NCI-H146 (cell line): ENCODE data around the gene PGBD2.
"Not testable (repeated sequence)": the region's sequence is repeated elsewhere in the genome, so short reads cannot be mapped to it uniquely, and the experiment has no call there.

Experiments used
- DNase-seq: peaks from one replicate; lab custom pipeline; 2025; lab: John Stamatoyannopoulos, UW

Gene PGBD2

DNA sequence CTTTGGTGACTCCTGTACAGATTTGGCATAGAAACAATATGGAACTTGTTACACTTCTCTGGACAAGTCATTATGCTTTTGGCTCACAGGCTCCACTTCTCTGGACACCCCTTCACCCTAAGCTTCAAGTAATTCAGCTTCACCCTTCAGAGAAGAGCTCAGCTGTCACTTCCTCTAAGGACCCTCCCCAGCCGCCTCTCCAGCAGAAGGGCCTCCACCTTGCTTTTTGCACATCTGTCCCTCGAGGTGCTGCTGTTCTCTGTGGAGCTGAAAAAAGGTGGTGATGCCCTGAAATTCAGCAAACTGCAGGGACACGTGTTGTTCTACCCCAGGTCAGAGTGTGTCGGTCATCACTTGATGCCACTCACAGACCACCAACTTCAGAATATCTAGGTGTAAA lies 19.8 kb downstream of the PGBD2 start:
- not testable (repeated sequence) for DNase-seq

DNA sequence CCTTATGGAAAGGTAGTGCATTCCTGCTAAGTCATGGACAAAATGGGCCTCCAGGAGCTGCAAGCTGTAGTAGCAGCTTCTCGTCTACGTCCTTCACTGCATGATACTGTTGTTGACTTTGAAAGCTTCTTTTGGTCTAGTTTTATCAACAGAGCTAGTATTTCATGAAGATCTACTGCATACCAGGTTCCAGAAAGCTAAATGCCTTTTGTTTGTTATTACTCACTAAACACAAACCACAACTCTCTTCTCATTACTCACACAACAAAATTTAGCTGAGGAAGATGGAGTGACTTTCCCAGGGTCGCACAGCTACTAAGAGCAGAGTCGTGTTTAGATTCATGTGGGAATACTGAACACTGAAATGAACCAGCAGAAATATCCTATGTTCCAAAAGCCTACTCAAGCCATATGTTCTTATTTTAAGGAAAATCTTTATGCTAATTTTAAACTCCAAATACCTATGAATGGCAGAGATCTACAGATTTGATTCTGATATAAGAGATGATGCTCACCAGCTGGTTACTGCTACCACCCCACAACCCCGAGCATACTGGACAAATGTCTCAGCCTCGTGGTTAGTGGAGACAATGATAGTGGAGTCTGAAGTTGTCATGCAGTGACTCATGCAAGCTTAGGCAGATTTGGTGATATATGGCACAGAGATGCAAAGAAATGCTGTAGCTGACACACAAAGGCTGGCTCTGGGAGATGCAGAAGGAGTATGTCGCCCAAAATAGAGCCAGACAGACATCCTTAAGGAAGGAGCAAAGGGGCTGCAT lies 20.6 kb downstream of the PGBD2 start:
- DNase-seq, result no peak

DNA sequence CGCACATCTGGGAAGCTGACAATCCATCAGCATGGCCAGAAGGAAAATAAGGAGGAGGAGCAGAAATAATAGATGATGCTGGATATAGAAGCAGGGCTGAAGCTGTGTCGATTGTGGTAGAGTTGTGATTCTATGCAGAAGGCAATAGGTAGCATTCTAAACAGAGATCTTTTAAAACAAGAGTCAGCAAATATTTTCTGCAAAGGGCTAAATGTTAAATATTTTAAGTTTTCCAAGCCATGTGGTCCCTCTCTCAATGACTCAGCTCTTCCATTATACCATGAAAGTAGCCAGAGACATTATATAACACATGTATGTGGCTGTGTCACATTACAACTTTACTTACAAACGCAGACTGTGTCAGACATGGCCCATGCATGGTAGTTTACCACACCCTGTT lies 21.2 kb downstream of the PGBD2 start:
- not testable (repeated sequence) for DNase-seq

DNA sequence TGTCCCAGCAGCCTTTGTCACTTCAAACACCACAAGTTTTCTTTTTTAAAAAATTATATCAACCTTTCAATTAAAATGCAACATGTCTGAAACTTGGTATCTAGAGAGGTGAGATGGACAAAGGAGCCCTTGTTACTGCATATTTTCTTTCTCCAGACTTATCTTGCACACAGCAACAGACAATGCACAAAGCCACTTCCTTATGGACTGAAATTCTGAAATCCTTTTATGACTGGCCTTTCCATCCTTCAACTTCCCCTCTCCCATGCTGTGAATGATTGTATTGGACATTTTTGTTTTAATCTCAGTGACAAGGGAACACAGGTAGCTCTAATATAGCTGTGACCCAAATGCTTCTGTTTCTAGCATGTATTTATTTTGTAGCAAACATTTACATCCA lies 22.1 kb downstream of the PGBD2 start:
- not testable (repeated sequence) for DNase-seq

DNA sequence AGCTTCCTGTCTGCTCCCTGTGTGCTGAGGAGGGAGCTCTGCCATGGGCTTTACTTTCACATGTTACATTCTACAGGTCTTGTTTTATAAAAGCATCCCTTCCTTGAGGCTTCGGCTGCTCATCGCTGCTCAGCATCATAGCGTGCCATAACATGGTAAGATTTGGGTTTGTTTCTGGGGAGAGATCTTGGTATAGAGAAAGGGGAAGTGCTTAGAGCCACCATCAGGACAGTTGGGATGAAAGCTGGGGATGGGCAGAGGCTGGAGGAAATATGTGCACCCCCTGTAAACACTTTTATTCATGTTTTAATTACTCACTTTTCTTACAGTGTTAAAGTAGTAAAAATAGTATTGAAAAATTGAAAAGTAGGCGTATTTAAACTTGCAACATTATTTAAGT lies 24.0 kb downstream of the PGBD2 start:
- not testable (repeated sequence) for DNase-seq

DNA sequence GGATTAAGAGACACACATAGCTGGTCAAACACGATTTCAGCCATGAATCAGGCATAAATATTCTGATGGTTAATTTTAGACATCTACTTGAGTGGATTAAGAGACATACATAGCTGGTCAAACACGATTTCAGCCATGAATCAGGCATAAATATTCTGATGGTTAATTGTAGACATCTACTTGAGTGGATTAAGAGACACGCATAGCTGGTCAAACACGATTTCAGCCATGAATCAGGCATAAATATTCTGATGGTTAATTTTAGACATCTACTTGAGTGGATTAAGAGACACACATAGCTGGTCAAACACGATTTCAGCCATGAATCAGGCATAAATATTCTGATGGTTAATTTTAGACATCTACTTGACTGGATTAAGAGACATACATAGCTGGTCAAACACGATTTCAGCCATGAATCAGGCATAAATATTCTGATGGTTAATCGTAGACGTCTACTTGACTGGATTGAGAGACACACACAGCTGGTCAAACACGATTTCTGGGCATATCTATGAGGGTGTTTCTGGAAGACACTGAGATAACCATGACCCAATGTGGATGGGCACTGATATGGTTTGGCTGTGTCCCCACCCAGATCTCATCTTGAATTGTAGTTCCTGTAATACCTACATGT lies 32.3 kb downstream of the PGBD2 start:
- DNase-seq, result not testable (repeated sequence)

DNA sequence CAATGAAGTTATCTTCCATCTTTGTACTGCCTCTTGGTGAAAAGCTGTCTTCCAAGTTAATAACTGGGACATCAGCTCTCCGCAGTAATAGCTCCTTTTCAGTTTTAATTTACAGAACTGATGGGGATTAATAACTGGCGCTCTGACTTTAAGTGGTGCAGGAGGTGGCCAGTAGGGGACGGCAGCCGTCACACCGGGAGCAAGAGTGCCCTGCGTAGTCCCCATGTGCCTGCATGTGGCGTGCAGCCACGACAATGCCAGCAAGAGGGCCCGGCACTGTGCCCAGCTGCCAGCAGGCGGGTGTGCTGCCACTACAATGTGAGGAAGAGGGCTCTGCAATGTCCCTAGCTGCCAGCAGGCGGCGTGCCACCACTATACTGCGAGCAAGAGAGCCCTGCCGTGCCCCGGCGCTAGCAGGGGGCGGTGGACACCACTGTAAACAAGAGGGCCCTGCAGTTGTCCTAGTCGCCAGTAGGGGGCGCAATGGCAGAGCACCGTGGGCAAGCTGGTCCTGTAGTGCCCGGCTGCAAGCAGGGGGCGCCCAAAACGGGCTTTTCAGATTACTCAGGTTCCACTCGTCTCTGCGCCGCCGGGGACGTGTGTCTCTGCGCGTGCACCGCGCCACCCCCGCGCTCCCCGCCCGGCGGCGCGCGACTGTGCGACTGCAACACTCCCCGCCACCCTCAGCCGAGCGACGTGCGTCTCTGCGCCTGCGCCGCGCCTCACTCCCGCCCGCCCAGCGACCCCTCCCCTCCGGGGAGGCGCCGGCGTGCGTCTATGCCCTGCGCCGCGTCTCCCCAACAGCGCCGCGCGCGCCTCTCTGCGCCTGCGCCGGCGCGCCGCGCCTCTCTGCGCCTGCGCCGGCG lies 38.3 kb downstream of the PGBD2 start:
- DNase-seq, result not testable (repeated sequence)

DNA sequence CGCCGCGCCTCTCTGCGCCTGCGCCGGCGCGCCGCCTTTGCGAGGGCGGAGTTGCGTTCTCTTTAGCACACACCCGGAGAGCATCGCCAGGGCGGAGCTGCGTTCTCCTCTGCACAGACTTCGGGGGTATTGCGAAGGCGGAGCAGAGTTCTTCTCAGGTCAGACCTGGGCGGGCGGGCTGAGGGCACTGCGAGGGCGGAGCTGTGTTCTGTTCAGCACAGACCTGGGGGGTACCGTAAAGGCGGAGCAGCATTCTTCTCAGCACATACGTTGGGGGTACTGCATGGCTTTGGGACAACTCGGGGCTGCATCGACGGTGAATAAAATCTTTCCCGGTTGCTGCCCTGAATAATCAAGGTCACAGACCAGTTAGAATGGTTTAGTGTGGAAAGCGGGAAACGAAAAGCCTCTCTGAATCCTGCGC lies 39.0 kb downstream of the PGBD2 start:
- DNase-seq, result not testable (repeated sequence)

DNA sequence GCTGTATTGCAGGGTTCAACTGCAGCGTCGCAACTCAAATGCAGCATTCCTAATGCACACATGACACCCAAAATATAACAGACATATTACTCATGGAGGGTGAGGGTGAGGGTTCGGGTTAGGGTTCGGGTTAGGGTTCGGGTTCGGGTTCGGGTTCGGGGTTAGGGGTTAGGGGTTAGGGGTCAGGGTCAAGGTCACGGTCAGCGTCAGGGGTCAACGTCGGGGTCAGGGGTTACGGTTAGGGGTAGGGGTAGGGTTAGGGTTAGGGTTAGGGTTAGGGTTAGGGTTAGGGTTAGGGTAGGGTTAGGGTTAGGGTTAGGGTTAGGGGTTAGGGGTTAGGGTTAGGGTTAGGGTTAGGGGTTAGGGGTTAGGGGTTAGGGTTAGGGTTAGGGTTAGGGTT lies 39.4 kb downstream of the PGBD2 start:
- not testable (repeated sequence) for DNase-seq

DNA sequence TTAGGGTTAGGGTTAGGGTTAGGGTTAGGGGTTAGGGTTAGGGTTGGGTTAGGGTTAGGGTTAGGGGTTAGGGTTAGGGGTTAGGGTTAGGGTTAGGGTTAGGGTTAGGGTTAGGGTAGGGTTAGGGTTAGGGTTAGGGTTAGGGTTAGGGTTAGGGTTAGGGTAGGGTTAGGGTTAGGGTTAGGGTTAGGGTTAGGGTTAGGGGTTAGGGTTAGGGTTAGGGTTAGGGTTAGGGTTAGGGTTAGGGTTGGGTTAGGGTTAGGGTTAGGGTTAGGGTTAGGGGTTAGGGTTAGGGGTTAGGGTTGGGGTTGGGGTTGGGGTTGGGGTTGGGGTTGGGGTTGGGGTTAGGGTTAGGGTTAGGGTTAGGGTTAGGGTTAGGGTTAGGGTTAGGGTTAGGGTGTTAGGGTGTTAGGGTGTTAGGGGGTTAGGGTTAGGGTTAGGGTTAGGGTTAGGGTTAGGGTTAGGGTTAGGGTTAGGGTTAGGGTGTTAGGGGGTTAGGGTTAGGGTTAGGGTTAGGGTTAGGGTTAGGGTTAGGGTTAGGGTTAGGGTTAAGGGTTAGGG lies 39.9 kb downstream of the PGBD2 start:
- not testable (repeated sequence) for DNase-seq
